ENCODE data around the gene ZNF678. TPM values are rescaled to one million over a fixed set of nuclear protein-coding genes. Genes with fewer than 3 reads are reported as not detected.

ZNF678 gene
- total and polyA plus RNA-seq, 12 donors = 0.75 to 4.7 (median 3.2) TPM

- Histone ChIP-seq H3K4me3 (no peak overlapping the region), H3K4me1 (peaks cover 10 to 28% (median 21%) of the 10 kb centered on the region in 9 donors), H3K9me3 (peaks cover 0 to 34% (median 15%) of the 10 kb centered on the region in 11 donors), H3K27me3 (peaks cover 0 to 9% (median 0%) of the 10 kb centered on the region in 7 donors), H3K27ac (no peak overlapping the region), H3K36me3 (no peaks in the 10 kb centered on the region)
- WGBS, 2 donors = 39 to 58% methylated on average over 2 of the region's 2 CpGs
- no peak for ATAC-seq
- intact Hi-C loops (cut with DNase I) = loop anchor here in 2 of 10 donors (5.0 to 10.0 kb wide), 2 partner anchors 160 to 243 kb away; partner anchors contain the start of gene ZNF678 (in 1 of the 2)
- TF ChIP-seq CTCF (IDR thresholded peaks at IDR 0.05) = no peak
- DNase-seq = no peak
Observed at GRCh38 chr1:227725046-227725445, 161.7 kb downstream of the ZNF678 start.

GRCh38 chr1:227726318-227726717 lies 163.0 kb downstream of the ZNF678 start:
- H3K4me3 ChIP-seq = no peak overlapping the region
- 77 to 84% methylated on average over 3 of the region's 3 CpGs for WGBS, 2 donors
- DNase-seq (no peak), ATAC-seq (no peak)
- H3K27ac ChIP-seq = no peak overlapping the region
- peaks cover 0 to 6% (median 0%) of the 10 kb centered on the region in 9 donors for H3K36me3 ChIP-seq
- intact Hi-C loops (cut with DNase I) = loop anchor here in 2 of 10 donors (5.0 to 10.0 kb wide), 2 partner anchors 162 to 244 kb away; partner anchors contain the start of gene ZNF678 (in 1 of the 2)
- no peak for TF ChIP-seq CTCF (IDR thresholded peaks at IDR 0.05)
- peaks cover 0 to 9% (median 0%) of the 10 kb centered on the region in 7 donors for H3K27me3 ChIP-seq
- H3K4me1 ChIP-seq = peaks cover 10 to 40% (median 26%) of the 10 kb centered on the region in 9 donors
- peaks cover 0 to 22% (median 4%) of the 10 kb centered on the region in 11 donors for H3K9me3 ChIP-seq

Other genes with a start within 250 kb of the ZNF678 start
- gene CDC42BPA, start 245.1 kb upstream of the ZNF678 start, total RNA-seq = 10 to 100 TPM; 22.2 to 39.5 (median 31.8) TPM
- 10 to 100 TPM in 1 of 2 donors, 1 to 10 TPM in 1; 8.6 to 13.3 TPM for gene CDC42BPA, start 245.1 kb upstream of the ZNF678 start, polyA plus RNA-seq
- 10 to 100 TPM in 5 of 10 donors, 1 to 10 TPM in 5; 7.6 to 13.4 (median 9.9) TPM for gene JMJD4, start 171.7 kb downstream of the ZNF678 start, total RNA-seq
- 10 to 100 TPM; 10.4 to 13.0 TPM for gene JMJD4, start 171.7 kb downstream of the ZNF678 start, polyA plus RNA-seq
- gene SNAP47, start 171.9 kb downstream of the ZNF678 start, total RNA-seq = 100 to 1,000 TPM in 1 of 10 donors, 10 to 100 TPM in 9; 23.2 to 102 (median 65.4) TPM
- 10 to 100 TPM; 18.4 to 22.9 TPM for gene SNAP47, start 171.9 kb downstream of the ZNF678 start, polyA plus RNA-seq